KMS-11 (cell line): ENCODE data around the gene FAR2.
"Not testable (repeated sequence)": the region's sequence is repeated elsewhere in the genome, so short reads cannot be mapped to it uniquely, and the experiment has no call there.

Experiments used
- H2AFZ ChIP-seq: fragments of 200-600 bp; sonication (generic); 2 replicates; pipeline ENCODE4 v1.6.1; 2016; ENCODE audit warnings: antibody characterized with exemption, mixed run types, low read depth
- H3K27ac ChIP-seq: fragments of 200-600 bp; sonication (generic); 2 replicates; pipeline ENCODE4 v1.6.1; 2016; ENCODE audit warnings: mild to moderate bottlenecking, mixed run types
- H3K27me3 ChIP-seq: fragments of 200-600 bp; sonication (generic); 2 replicates; pipeline ENCODE4 v1.6.1; 2017; ENCODE audit warnings: mild to moderate bottlenecking, low read depth, mixed run types, moderate library complexity; ENCODE audit not compliant: insufficient read depth
- H3K36me3 ChIP-seq: fragments of 200-600 bp; sonication (generic); 2 replicates; pipeline ENCODE4 v1.6.1; 2017; ENCODE audit warnings: mild to moderate bottlenecking, mixed run types; ENCODE audit not compliant: insufficient read depth
- H3K4me1 ChIP-seq: fragments of 200-600 bp; sonication (generic); 2 replicates; pipeline ENCODE4 v1.6.1; 2016; ENCODE audit warnings: mild to moderate bottlenecking, low read depth, mixed run types; ENCODE audit not compliant: poor library complexity, severe bottlenecking
- H3K4me2 ChIP-seq: fragments of 200-600 bp; sonication (generic); 2 replicates; pipeline ENCODE4 v1.7.0; 2016; ENCODE audit warnings: mild to moderate bottlenecking, mixed run types
- H3K4me3 ChIP-seq: fragments of 200-600 bp; sonication (generic); IDR thresholded peaks from 2 replicates; pipeline ENCODE4 v1.6.1; 2017; ENCODE audit warnings: low read depth, low read length, mixed read lengths; ENCODE audit not compliant: insufficient read depth
- H3K79me2 ChIP-seq: fragments of 200-600 bp; sonication (generic); 2 replicates; pipeline ENCODE4 v1.6.1; 2016; ENCODE audit warnings: low read depth, mixed run types; ENCODE audit not compliant: insufficient read depth
- H3K9ac ChIP-seq: fragments of 200-600 bp; sonication (generic); 2 replicates; pipeline ENCODE4 v1.6.1; 2016; ENCODE audit warnings: mild to moderate bottlenecking, mixed run types
- H4K20me1 ChIP-seq: fragments of 200-600 bp; sonication (generic); 2 replicates; pipeline ENCODE4 v1.6.1; 2016; ENCODE audit warnings: mild to moderate bottlenecking, mixed run types; ENCODE audit not compliant: insufficient read depth
- CTCF ChIP-seq: fragments of 200-600 bp; sonication (generic); conservative IDR thresholded peaks from 2 replicates; pipeline ENCODE4 v1.6.1; 2017; ENCODE audit warnings: low read depth, mild to moderate bottlenecking, antibody characterized with exemption, low read length, moderate library complexity, mixed read lengths

The FAR2 gene

GRCh38 chr12:29382251-29382650 is 233.2 kb downstream of the FAR2 start:
- H3K4me2 ChIP-seq = no peak overlapping the region
- no peaks in the 10 kb centered on the region for H3K27me3 ChIP-seq
- peaks cover 18% of the 10 kb centered on the region for H3K4me1 ChIP-seq
- no peaks in the 10 kb centered on the region; the same call in 1 of the 2 replicates for H3K36me3 ChIP-seq
- H3K79me2 ChIP-seq = peaks cover 33% of the 10 kb centered on the region
- H4K20me1 ChIP-seq = no peaks in the 10 kb centered on the region
- no peak overlapping the region for H3K9ac ChIP-seq
- TF ChIP-seq CTCF = no peak
- no peak overlapping the region for H3K27ac ChIP-seq
- no peak overlapping the region for H3K4me3 ChIP-seq
- H2AFZ ChIP-seq = peak overlapping the region; percentile 73; the same call in 1 of the 2 replicates

- H3K9ac ChIP-seq, H3K4me2 ChIP-seq, H3K79me2 ChIP-seq, H3K4me1 ChIP-seq, H3K27me3 ChIP-seq, H3K4me3 ChIP-seq, H2AFZ ChIP-seq, H3K36me3 ChIP-seq, H4K20me1 ChIP-seq, H3K27ac ChIP-seq: not testable (repeated sequence)
Observed at GRCh38 chr12:29385194-29385593, 236.1 kb downstream of the FAR2 start.
